Ishikawa (cell line): ENCODE data around the gene KRT36.
A peak's percentile ranks its signal among the peaks of the same experiment; 100 is the strongest.

Source experiments
- CEBPB ChIP-seq: IDR thresholded peaks from 2 replicates; pipeline ENCODE4 v1.6.1; 2012
- CREB1 ChIP-seq: IDR thresholded peaks from 2 replicates; pipeline ENCODE4 v1.6.1; 2012; ENCODE audit warnings: low read depth
- EGR1 ChIP-seq: IDR thresholded peaks from 2 replicates; pipeline ENCODE4 v1.6.1; 2012
- EP300 ChIP-seq: IDR thresholded peaks from 2 replicates; pipeline ENCODE4 v1.6.1; 2012; ENCODE audit warnings: borderline replicate concordance
- FOXM1 ChIP-seq: IDR thresholded peaks from 2 replicates; pipeline ENCODE4 v1.6.1; 2012; ENCODE audit warnings: low read depth, borderline replicate concordance
- MAX ChIP-seq: IDR thresholded peaks from 2 replicates; pipeline ENCODE4 v1.6.1; 2012
- NFIC ChIP-seq: IDR thresholded peaks from 2 replicates; pipeline ENCODE4 v1.6.1; 2012
- RAD21 ChIP-seq: IDR thresholded peaks from 2 replicates; pipeline ENCODE4 v1.6.1; 2012; ENCODE audit warnings: low read depth
- REST ChIP-seq: IDR thresholded peaks from 2 replicates; pipeline ENCODE4 v1.6.1; 2012; ENCODE audit warnings: low read depth, mild to moderate bottlenecking
- TAF1 ChIP-seq: IDR thresholded peaks from 2 replicates; pipeline ENCODE4 v1.6.1; 2012; ENCODE audit warnings: low read depth, mild to moderate bottlenecking
- TCF12 ChIP-seq: IDR thresholded peaks from 2 replicates; pipeline ENCODE4 v1.6.1; 2012; ENCODE audit warnings: low read depth
- TEAD4 ChIP-seq: IDR thresholded peaks from 2 replicates; pipeline ENCODE4 v1.6.1; 2012
- USF1 ChIP-seq: IDR thresholded peaks from 2 replicates; pipeline ENCODE4 v1.6.1; 2012
- YY1 ChIP-seq: IDR thresholded peaks from 2 replicates; pipeline ENCODE4 v1.6.1; 2012; ENCODE audit warnings: low read depth
- ZBTB7A ChIP-seq: IDR thresholded peaks from 2 replicates; pipeline ENCODE4 v1.6.1; 2012; ENCODE audit warnings: low read depth

The KRT36 gene

GRCh38 chr17:41486809-41487530, 2.7 kb downstream of the KRT36 start:
- TF ChIP-seq TEAD4, result no peak
- peak; percentile 61 for TF ChIP-seq RAD21

GRCh38 chr17:41486316-41486715, 3.4 kb downstream of the KRT36 start:
- TF ChIP-seq TAF1, result no peak
- no peak for TF ChIP-seq REST
- no peak for TF ChIP-seq FOXM1
- TF ChIP-seq EGR1, result no peak
- no peak for TF ChIP-seq TEAD4
- no peak for TF ChIP-seq TCF12
- TF ChIP-seq USF1, result no peak
- TF ChIP-seq YY1, result no peak
- no peak for TF ChIP-seq NFIC

- TF ChIP-seq TCF12 (no peak), ZBTB7A (no peak), YY1 (no peak), CEBPB (no peak), NFIC (no peak), RAD21 (no peak), MAX (no peak), TAF1 (no peak), REST (no peak), EGR1 (no peak), TEAD4 (no peak), EP300 (no peak), USF1 (no peak), CREB1 (no peak), FOXM1 (no peak)
These were observed 4.5 kb downstream of the KRT36 start for GRCh38 chr17:41484920-41485904.

- TF ChIP-seq NFIC (peak; percentile 58), FOXM1 (no peak)
These were observed 5.5 kb downstream of the KRT36 start for GRCh38 chr17:41483991-41484826.

GRCh38 chr17:41483531-41483930, 6.2 kb downstream of the KRT36 start:
- TF ChIP-seq EP300 (no peak), MAX (no peak), RAD21 (no peak), YY1 (no peak), EGR1 (no peak), REST (no peak), TCF12 (no peak), TAF1 (no peak), USF1 (no peak), TEAD4 (no peak), CREB1 (no peak), CEBPB (no peak), FOXM1 (no peak)
